CD14-positive monocyte (primary cell): ENCODE data around the gene HMGXB3. TPM values are rescaled to one million over a fixed set of nuclear protein-coding genes. Genes with fewer than 3 reads are reported as not detected.

Experiments
- DNase-seq, 3 donors: peaks; one replicate each; pipeline ENCODE4 v3.0.0-alpha.2; 2011 to 2022
- H2AFZ ChIP-seq: 2 replicates; pipeline ENCODE4 v1.6.0; 2012; ENCODE audit warnings: mild to moderate bottlenecking, low read depth, low read length, inconsistent platforms; ENCODE audit not compliant: insufficient read depth, poor library complexity, severe bottlenecking
- H3K27ac ChIP-seq, 2 donors: 1 replicate in 1 of 2; 2 replicates in 1 of 2; pipeline ENCODE4 v1.5.1; 2012 to 2013; ENCODE audit warnings: low read length in 2 of 2, control low read depth in 1 of 2, inconsistent platforms in 1 of 2, low read depth in 1 of 2, mild to moderate bottlenecking in 1 of 2
- H3K27me3 ChIP-seq, 2 donors: one replicate each; pipeline versions ENCODE4 v1.6.0 to v1.6.1; 2011 to 2013; ENCODE audit warnings: low read length in 2 of 2; ENCODE audit not compliant: control insufficient read depth in 2 of 2, insufficient read depth in 2 of 2
- H3K36me3 ChIP-seq, 2 donors: replicated peaks in 1 of 2; 1 replicate in 1 of 2; 2 replicates in 1 of 2; pipeline versions ENCODE4 v1.5.1 to v1.6.1; 2012 to 2013; ENCODE audit warnings: low read length in 2 of 2, control low read depth in 1 of 2, inconsistent platforms in 1 of 2, mild to moderate bottlenecking in 1 of 2; ENCODE audit not compliant: insufficient read depth in 2 of 2, control insufficient read depth in 1 of 2
- H3K4me1 ChIP-seq, 2 donors: 1 replicate in 1 of 2; 2 replicates in 1 of 2; pipeline versions ENCODE4 v1.5.1 to v1.6.1; 2012 to 2013; ENCODE audit warnings: low read length in 2 of 2, control low read depth in 1 of 2, inconsistent platforms in 1 of 2, mild to moderate bottlenecking in 1 of 2, moderate library complexity in 1 of 2; ENCODE audit not compliant: insufficient read depth in 2 of 2, control insufficient read depth in 1 of 2
- H3K4me2 ChIP-seq: replicated peaks from 2 replicates; pipeline ENCODE3; 2012; ENCODE audit warnings: low read length, moderate library complexity, mild to moderate bottlenecking; ENCODE audit not compliant: poor library complexity, severe bottlenecking; ENCODE audit errors: extremely low read depth
- H3K4me3 ChIP-seq, 3 experiments: fragments of 200-600 bp in 1 of 3; sonication (generic) in 1 of 3; replicated peaks in 1 of 3; 1 replicate in 2 of 3; 2 replicates in 1 of 3; pipeline ENCODE4 v1.5.1; 2011 to 2013; ENCODE audit warnings: low read length in 3 of 3, mild to moderate bottlenecking in 3 of 3, control low read depth in 2 of 3, low read depth in 2 of 3, inconsistent platforms in 1 of 3, moderate library complexity in 1 of 3
- H3K79me2 ChIP-seq: 2 replicates; pipeline ENCODE4 v1.6.0; 2012; ENCODE audit warnings: mild to moderate bottlenecking, control low read depth, inconsistent platforms, low read length, moderate library complexity; ENCODE audit not compliant: insufficient read depth
- H3K9ac ChIP-seq: 2 replicates; pipeline ENCODE4 v1.6.0; 2017; ENCODE audit warnings: low read length, mild to moderate bottlenecking; ENCODE audit not compliant: insufficient read depth, poor library complexity, severe bottlenecking
- H3K9me3 ChIP-seq, 2 donors: replicated peaks in 1 of 2; 1 replicate in 1 of 2; 2 replicates in 1 of 2; pipeline versions ENCODE4 v1.5.1 to v1.6.1; 2012 to 2013; ENCODE audit warnings: low read length in 2 of 2, control low read depth in 1 of 2; ENCODE audit not compliant: control insufficient read depth in 1 of 2, insufficient read depth in 1 of 2
- H4K20me1 ChIP-seq: 2 replicates; pipeline ENCODE4 v1.6.0; 2012; ENCODE audit warnings: mild to moderate bottlenecking, low read length, control low read depth, moderate library complexity; ENCODE audit not compliant: insufficient read depth
- H3K27ac Mint-ChIP-seq, 7 donors: one replicate each; pipeline ENCODE4 v1.8.0; 2020; ENCODE audit warnings: mild to moderate bottlenecking in 7 of 7, mixed read lengths in 7 of 7, moderate library complexity in 6 of 7, inconsistent platforms in 2 of 7
- H3K27me3 Mint-ChIP-seq, 3 donors: one replicate each; pipeline ENCODE4 v1.8.0; 2021 to 2022; ENCODE audit warnings: low read depth in 3 of 3, mild to moderate bottlenecking in 3 of 3, mixed read lengths in 3 of 3, moderate library complexity in 3 of 3, inconsistent platforms in 1 of 3
- H3K36me3 Mint-ChIP-seq, 2 donors: one replicate each; pipeline ENCODE4 v1.8.0; 2020; ENCODE audit warnings: mixed read lengths in 2 of 2, inconsistent platforms in 1 of 2, mild to moderate bottlenecking in 1 of 2
- H3K4me1 Mint-ChIP-seq: one replicate; pipeline ENCODE4 v1.8.0; 2020; ENCODE audit warnings: mild to moderate bottlenecking, mixed read lengths
- H3K4me3 Mint-ChIP-seq, 2 donors: one replicate each; pipeline ENCODE4 v1.8.0; 2020; ENCODE audit warnings: mild to moderate bottlenecking in 2 of 2, mixed read lengths in 2 of 2, moderate library complexity in 1 of 2
- H3K9me3 Mint-ChIP-seq, 7 donors: one replicate each; pipeline ENCODE4 v1.8.0; 2020 to 2022; ENCODE audit warnings: mixed read lengths in 7 of 7, mild to moderate bottlenecking in 6 of 7, moderate library complexity in 6 of 7, inconsistent platforms in 2 of 7
- WGBS: methylation state at CpG from one replicate; pipeline ENCODE4 v1.1.5; 2013; ENCODE audit warnings: missing lambda C conversion rate; ENCODE audit not compliant: insufficient coverage; 5-methylcytosine and 5-hydroxymethylcytosine counted together
- intact Hi-C, 2 donors: fragments of 100-400 bp; cut with micrococcal nuclease; formaldehyde crosslinking; loops; one replicate each; pipeline versions ENCODE4 v1.15.0 to v1.15.1; 2023
- polyA plus RNA-seq, 3 donors: library from polyadenylated mRNA; depleted of rRNA in 1 of 3; unstranded in 2 of 3; stranded (reverse) in 1 of 3; fragments of 300-500 nt in 2 of 3; fragments of >200 nt in 1 of 3; fragmentation: Illumina TruSeq in 2 of 3; gene quantifications; 1 replicate in 2 of 3; 2 replicates in 1 of 3; pipeline ENCODE4 v1.2.3, GENCODE V29; 2012 to 2021
- TF ChIP-seq, protein P1 (sequence below): fragments of 200-600 bp; IDR thresholded peaks from one replicate; pipeline ENCODE4 v1.8.0; 2022; ENCODE audit warnings: antibody characterized with exemption, mild to moderate bottlenecking

Gene HMGXB3
- polyA plus RNA-seq, 3 donors, result 3.1 to 22.9 (median 6.2) TPM

DNA sequence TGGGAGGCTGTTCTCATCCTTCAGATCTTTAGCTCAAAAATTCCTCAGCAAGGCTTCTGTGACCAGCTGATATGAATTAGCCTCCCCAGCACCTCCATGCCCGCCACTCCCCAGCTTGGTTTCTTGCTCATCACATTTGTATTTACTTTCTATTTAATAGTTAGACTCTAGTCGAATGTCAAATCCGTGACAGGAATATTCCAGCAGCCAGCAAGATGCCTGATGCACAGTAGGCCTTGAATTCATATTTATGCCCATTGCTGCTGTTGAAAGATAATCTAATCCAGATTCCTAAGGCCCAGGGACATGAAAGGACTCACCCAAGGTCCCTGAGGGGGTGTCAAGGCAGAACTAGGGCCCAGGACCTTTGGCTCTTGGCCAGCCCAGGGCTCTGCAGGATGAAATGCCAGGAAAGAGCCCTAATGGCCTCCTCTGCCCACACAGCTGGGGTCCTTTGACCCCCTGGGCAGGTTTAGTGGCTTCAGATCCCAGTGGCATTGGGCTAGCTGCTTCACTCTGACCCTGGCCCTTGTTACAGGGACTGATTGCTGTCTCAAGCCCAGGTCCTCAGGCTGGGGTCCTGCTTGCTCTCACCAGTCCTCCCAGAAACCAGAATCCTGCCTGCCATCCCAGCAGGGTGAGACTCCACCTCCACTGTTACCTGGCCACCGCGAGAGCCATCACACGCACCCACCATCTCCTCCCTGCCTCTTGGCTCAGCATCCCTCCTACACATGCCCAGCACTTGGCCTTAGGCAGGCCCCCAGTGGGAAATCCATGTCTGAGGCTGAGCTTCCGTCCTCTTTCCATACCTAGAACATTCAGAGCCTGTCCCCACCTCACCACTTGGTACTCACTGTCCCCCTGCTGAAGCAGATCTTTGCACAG is 78.5 kb downstream of the HMGXB3 start:
- Histone ChIP-seq H4K20me1 (peaks cover 100% of the 10 kb centered on the region), H3K4me1 (peaks cover 35 to 36% of the 10 kb centered on the region in 2 donors), H3K9me3 (no peaks in the 10 kb centered on the region), H3K4me2 (no peak overlapping the region), H3K4me3 (no peak overlapping the region), H3K79me2 (peaks cover 79% of the 10 kb centered on the region), H3K27ac (peak overlapping the region in 1 of 2 donors; percentile 30), H3K27me3 (no peaks in the 10 kb centered on the region), H2AFZ (no peak overlapping the region), H3K36me3 (peaks cover 74% of the 10 kb centered on the region in 2 donors), H3K9ac (peak overlapping the region; percentile 23)
- TF ChIP-seq, protein P1, sequence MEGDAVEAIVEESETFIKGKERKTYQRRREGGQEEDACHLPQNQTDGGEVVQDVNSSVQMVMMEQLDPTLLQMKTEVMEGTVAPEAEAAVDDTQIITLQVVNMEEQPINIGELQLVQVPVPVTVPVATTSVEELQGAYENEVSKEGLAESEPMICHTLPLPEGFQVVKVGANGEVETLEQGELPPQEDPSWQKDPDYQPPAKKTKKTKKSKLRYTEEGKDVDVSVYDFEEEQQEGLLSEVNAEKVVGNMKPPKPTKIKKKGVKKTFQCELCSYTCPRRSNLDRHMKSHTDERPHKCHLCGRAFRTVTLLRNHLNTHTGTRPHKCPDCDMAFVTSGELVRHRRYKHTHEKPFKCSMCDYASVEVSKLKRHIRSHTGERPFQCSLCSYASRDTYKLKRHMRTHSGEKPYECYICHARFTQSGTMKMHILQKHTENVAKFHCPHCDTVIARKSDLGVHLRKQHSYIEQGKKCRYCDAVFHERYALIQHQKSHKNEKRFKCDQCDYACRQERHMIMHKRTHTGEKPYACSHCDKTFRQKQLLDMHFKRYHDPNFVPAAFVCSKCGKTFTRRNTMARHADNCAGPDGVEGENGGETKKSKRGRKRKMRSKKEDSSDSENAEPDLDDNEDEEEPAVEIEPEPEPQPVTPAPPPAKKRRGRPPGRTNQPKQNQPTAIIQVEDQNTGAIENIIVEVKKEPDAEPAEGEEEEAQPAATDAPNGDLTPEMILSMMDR, result no peak
- no peak overlapping the region for H3K4me3 Mint-ChIP-seq
- peaks cover 24 to 29% of the 10 kb centered on the region in 2 donors for H3K36me3 Mint-ChIP-seq
- H3K27ac Mint-ChIP-seq, result peak overlapping the region; percentile 31 to 89 (median 61)
- H3K9me3 Mint-ChIP-seq, result peaks cover 0 to under 1% (median 0%) of the 10 kb centered on the region in 7 donors
- intact Hi-C loops, result no loop called here
- peaks cover 0 to 7% (median 3%) of the 10 kb centered on the region in 3 donors for H3K27me3 Mint-ChIP-seq
- WGBS, result 96% methylated on average over 4 of the region's 7 CpGs
- peaks cover 52% of the 10 kb centered on the region for H3K4me1 Mint-ChIP-seq
- DNase-seq, result no peak

DNA sequence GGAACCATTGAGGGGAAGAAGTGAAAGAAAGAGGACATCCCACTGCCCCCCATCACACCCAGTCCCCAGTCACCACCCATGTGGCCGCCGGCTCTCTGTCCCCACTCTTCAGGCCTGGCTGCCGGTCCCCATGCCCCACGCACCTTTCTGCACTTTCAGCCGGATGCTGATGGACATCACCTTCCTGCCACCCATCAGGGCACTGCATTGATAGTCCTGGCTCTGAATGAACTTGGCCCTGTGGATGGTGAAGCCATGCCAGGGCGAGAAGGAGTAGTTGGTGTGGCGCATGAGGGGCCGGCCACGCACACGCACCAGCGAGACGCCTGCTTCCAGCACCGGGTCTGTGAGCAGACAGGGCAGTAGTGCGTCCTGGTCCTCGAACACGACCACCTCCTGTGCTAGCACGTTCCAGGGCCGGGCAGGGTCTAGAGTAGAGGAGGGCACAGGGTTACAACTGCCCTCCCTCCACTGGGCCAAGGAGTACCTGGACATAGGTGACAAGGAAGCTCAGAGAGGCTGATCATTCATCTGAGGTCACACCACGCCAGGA is 79.4 kb downstream of the HMGXB3 start:
- peaks cover 65% of the 10 kb centered on the region in 2 donors for H3K36me3 ChIP-seq
- H3K4me1 ChIP-seq, result peaks cover 43% of the 10 kb centered on the region in 2 donors
- intact Hi-C loops, result no loop called here
- peaks cover 89% of the 10 kb centered on the region for H3K79me2 ChIP-seq
- no peak overlapping the region for H3K4me3 ChIP-seq
- TF ChIP-seq, protein P1, result no peak
- no peaks in the 10 kb centered on the region for H3K27me3 ChIP-seq
- H3K27me3 Mint-ChIP-seq, result peaks cover 0 to 7% (median 3%) of the 10 kb centered on the region in 3 donors
- no peak for DNase-seq
- no peak overlapping the region for H2AFZ ChIP-seq
- H3K9me3 Mint-ChIP-seq, result peaks cover 0 to 2% (median 0%) of the 10 kb centered on the region in 7 donors
- H3K4me1 Mint-ChIP-seq, result peaks cover 61% of the 10 kb centered on the region
- WGBS, result 94% methylated on average over 15 of the region's 19 CpGs
- H3K9ac ChIP-seq, result no peak overlapping the region
- peaks cover 26 to 29% of the 10 kb centered on the region in 2 donors for H3K36me3 Mint-ChIP-seq
- no peaks in the 10 kb centered on the region for H3K9me3 ChIP-seq
- peak overlapping the region in 1 of 2 donors; percentile 83 for H3K27ac ChIP-seq
- peak overlapping the region in 6 of 7 donors; percentile 57 to 89 (median 76) for H3K27ac Mint-ChIP-seq
- H4K20me1 ChIP-seq, result peaks cover 99% of the 10 kb centered on the region
- H3K4me2 ChIP-seq, result no peak overlapping the region
- no peak overlapping the region for H3K4me3 Mint-ChIP-seq
